ENCODE data around the gene P4HB.

GRCh38 chr17:81813861-81814683 lies 46.3 kb downstream of the P4HB start:
- no peak for TF ChIP-seq CTCF (conservative IDR thresholded peaks at IDR 0.05)
- no peak for TF ChIP-seq ZFX (IDR thresholded peaks at IDR 0.05)
